GM12878 (cell line): ENCODE results near the gene ZNF776. TPM values are rescaled to one million over a fixed set of nuclear protein-coding genes. Genes with fewer than 3 reads are reported as not detected.
A peak's percentile ranks its signal among the peaks of the same experiment; 100 is the strongest.

Experiments
- BCLAF1 ChIP-seq: fragments of 450-650 bp; IDR thresholded peaks from 2 replicates; pipeline ENCODE4 v1.6.1; 2017; ENCODE audit warnings: antibody characterized with exemption, mild to moderate bottlenecking, moderate library complexity
- CTCF ChIP-seq, 3 experiments: IDR thresholded peaks in 2 of 3; conservative IDR thresholded peaks in 1 of 3; 2 replicates each; pipeline ENCODE4 v1.5.1; 2011; ENCODE audit warnings: low read depth in 3 of 3, low read length in 3 of 3, mild to moderate bottlenecking in 3 of 3, control low read depth in 2 of 3, moderate library complexity in 2 of 3, inconsistent platforms in 1 of 3, mixed read lengths in 1 of 3; ENCODE audit not compliant: control insufficient read depth in 2 of 3, insufficient read depth in 1 of 3; ENCODE audit errors: extremely low read depth in 1 of 3
- EED ChIP-seq: sonication (generic); IDR thresholded peaks from 2 replicates; pipeline ENCODE4 v1.6.1; 2016; ENCODE audit warnings: antibody characterized with exemption, low read depth
- IKZF1 ChIP-seq: fragments of 450-650 bp; conservative IDR thresholded peaks from 2 replicates; pipeline ENCODE4 v1.6.1; 2017; ENCODE audit warnings: antibody characterized with exemption, mild to moderate bottlenecking
- JUNB ChIP-seq: IDR thresholded peaks from 2 replicates; pipeline ENCODE4 v1.6.1; 2016; ENCODE audit warnings: antibody characterized with exemption, mild to moderate bottlenecking
- LARP7 ChIP-seq: fragments of 450-650 bp; IDR thresholded peaks from 2 replicates; pipeline ENCODE4 v1.6.1; 2017; ENCODE audit warnings: mild to moderate bottlenecking
- MEF2B ChIP-seq: fragments of 450-650 bp; IDR thresholded peaks from 2 replicates; pipeline ENCODE4 v1.6.1; 2018; ENCODE audit warnings: mild to moderate bottlenecking, moderate library complexity; ENCODE audit not compliant: partially characterized antibody, poor library complexity, severe bottlenecking
- PAX8 ChIP-seq: fragments of 450-650 bp; IDR thresholded peaks from 2 replicates; pipeline ENCODE4 v1.6.1; 2017; ENCODE audit warnings: mild to moderate bottlenecking, moderate library complexity
- PKNOX1 ChIP-seq: fragments of 450-650 bp; IDR thresholded peaks from 2 replicates; pipeline ENCODE4 v1.6.1; 2016; ENCODE audit warnings: mild to moderate bottlenecking
- POLR2AphosphoS5 ChIP-seq: IDR thresholded peaks from 2 replicates; pipeline ENCODE4 v1.6.1; 2011; ENCODE audit warnings: mild to moderate bottlenecking, low read length, inconsistent platforms
- POU2F2 ChIP-seq: IDR thresholded peaks from 3 replicates; pipeline ENCODE4 v1.6.1; 2011; ENCODE audit warnings: low read depth, mild to moderate bottlenecking, low read length, borderline replicate concordance
- PRDM15 ChIP-seq: fragments of 450-650 bp; formaldehyde crosslinking; IDR thresholded peaks from 2 replicates; pipeline ENCODE4 v1.4.0; 2020; ENCODE audit warnings: mild to moderate bottlenecking, moderate library complexity
- RBBP5 ChIP-seq: fragments of 200-600 bp; sonication (generic); conservative IDR thresholded peaks from 2 replicates; pipeline ENCODE4 v1.6.1; 2016
- RFX5 ChIP-seq: IDR thresholded peaks from 2 replicates; pipeline ENCODE4 v1.6.1; 2011; ENCODE audit warnings: low read depth, low read length, improper control_type of control experiment
- SIN3A ChIP-seq: IDR thresholded peaks from 2 replicates; pipeline ENCODE4 v1.6.1; 2012; ENCODE audit warnings: low read depth, low read length, improper control_type of control experiment
- SUZ12 ChIP-seq: fragments of 200-600 bp; sonication (generic); IDR thresholded peaks from one replicate; pipeline ENCODE4 v1.6.1; 2018; ENCODE audit warnings: antibody characterized with exemption, mild to moderate bottlenecking; ENCODE audit not compliant: unreplicated experiment
- TBL1XR1 ChIP-seq: IDR thresholded peaks from 2 replicates; pipeline ENCODE4 v1.6.1; 2012; ENCODE audit warnings: low read depth, low read length, improper control_type of control experiment
- USF2 ChIP-seq: IDR thresholded peaks from 2 replicates; pipeline ENCODE4 v1.6.1; 2011; ENCODE audit warnings: low read depth, low read length, improper control_type of control experiment, borderline replicate concordance
- ZNF207 ChIP-seq: fragments of 450-650 bp; IDR thresholded peaks from 2 replicates; pipeline ENCODE4 v1.6.1; 2014; ENCODE audit warnings: antibody characterized with exemption, mild to moderate bottlenecking, borderline replicate concordance
- ZSCAN29 ChIP-seq: fragments of 450-650 bp; IDR thresholded peaks from 2 replicates; pipeline ENCODE4 v1.6.1; 2017; ENCODE audit warnings: mild to moderate bottlenecking, moderate library complexity
- polyA plus RNA-seq, 11 experiments: library from polyadenylated mRNA; depleted of rRNA in 4 of 11; unstranded in 6 of 11; stranded (reverse) in 5 of 11; fragments of >200 nt; fragmentation: Nextera tagmentation in 4 of 11; fragmentation: Illumina TruSeq in 1 of 11; extraction: Ambion mirVana in 4 of 11; extraction: Trizol in 1 of 11; gene quantifications; 1 replicate in 1 of 11; 2 replicates in 10 of 11; pipeline versions ENCODE4 v1.2.1 to v1.2.3, GENCODE V29; 2011 to 2016; ENCODE audit warnings: inconsistent platforms in 2 of 11, missing spikeins in 2 of 11, low read depth in 1 of 11
- total RNA-seq, 4 experiments: library from RNA; depleted of rRNA in 3 of 4; stranded (reverse); fragments of >200 nt in 3 of 4; fragmentation: Illumina TruSeq in 1 of 4; extraction: Trizol in 1 of 4; gene quantifications; 2 replicates each; pipeline versions ENCODE4 v1.2.1 to v1.2.3, GENCODE V29; 2013 to 2021

Gene ZNF776
- total and polyA plus RNA-seq, 10 of the 15 experiments (the other 5 are each of a cell fraction or from before 2014, with no cell fraction given) = 1.9 to 16.3 (median 11.7) TPM

GRCh38 chr19:57769345-57770131 lies 22.9 kb downstream of the ZNF776 start, which contains the start of gene ZNF586 (continued):
- TF ChIP-seq PRDM15 (CRISPR knock-in tag) (no peak), JUNB (no peak), TBL1XR1 (no peak), ZSCAN29 (no peak), SUZ12 (no peak), EED (no peak), IKZF1 (peak; percentile 92), PKNOX1 (peak; percentile 74), LARP7 (0 out of 2 replicates have a peak, but pooled peaks have one; percentile 58), POLR2AphosphoS5 (peak; percentile 90), MEF2B (no peak), PAX8 (no peak), BCLAF1 (no peak), RFX5 (peak; percentile 37; the same call in 1 of the 2 replicates), SIN3A (peak; percentile 60; the same call in 1 of the 2 replicates), USF2 (no peak), POU2F2 (peak; percentile 69; the same call in 2 of the 3 replicates), ZNF207 (no peak), RBBP5 (no peak), CTCF (IDR thresholded peaks at IDR 0.05 in 2 of 3, conservative IDR thresholded peaks at IDR 0.05 in 1 of 3; ENCODE audit: control insufficient read depth in 2 of 3, extremely low read depth in 1 of 3, insufficient read depth in 1 of 3, low read depth in 3 of 3, low read length in 3 of 3) (no peak)
